GM21576 (cell line): ENCODE measurements around the gene RBM44.

Source experiments
- ATAC-seq: cut with Tn5 transposase; IDR thresholded peaks from one replicate; pipeline ENCODE4 v1.9.1; 2021; ENCODE audit warnings: mild to moderate bottlenecking, moderate library complexity; ENCODE audit not compliant: unreplicated experiment

RBM44 gene

DNA sequence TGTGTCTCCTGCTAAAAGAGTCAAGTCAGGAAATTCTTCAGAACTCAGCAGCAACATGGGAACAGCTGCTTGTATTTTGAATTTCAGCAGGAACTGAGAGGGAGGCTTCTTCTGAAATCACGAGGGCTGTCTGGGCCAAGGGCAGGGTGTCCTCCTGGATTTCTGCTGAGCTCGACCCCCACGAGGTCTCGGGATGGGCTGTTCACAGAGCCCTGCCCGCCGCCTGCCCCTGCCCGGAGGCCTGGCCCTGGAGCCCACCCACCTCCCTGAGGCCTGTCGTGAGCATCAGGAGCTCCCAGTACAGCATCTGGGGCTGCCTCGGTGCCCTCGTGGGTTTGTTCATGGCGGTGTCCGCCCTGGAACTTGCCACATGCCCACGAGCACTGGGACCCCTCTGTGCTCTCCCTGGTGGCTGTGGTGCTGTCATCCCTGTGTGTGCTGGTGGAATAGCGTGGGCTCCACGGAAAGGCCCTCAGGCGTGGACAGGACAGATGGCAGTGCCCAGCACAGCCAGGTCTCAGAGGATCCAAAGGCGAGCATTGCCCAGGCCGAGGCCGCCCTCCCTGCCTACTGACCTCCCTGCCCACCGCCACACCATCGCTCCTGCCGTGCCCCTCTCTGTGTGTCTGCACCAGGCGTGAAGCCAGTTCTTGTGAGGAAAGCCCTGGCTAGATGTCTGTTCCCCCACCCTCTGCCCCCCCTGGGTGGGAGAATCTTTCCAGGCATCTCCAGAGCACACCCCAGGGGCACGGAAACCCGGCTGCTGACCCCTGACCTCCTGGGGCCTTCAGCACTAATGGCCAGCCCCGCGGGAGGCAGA lies 86.7 kb downstream of the RBM44 start:
- no peak for ATAC-seq

- no peak for ATAC-seq
Measured at GRCh38 chr2:237885931-237886684, 87.5 kb downstream of the RBM44 start.

- no peak for ATAC-seq
Measured at GRCh38 chr2:237886685-237887481, 88.3 kb downstream of the RBM44 start.

- ATAC-seq: no peak
Measured at GRCh38 chr2:237888389-237888788, 89.8 kb downstream of the RBM44 start.

DNA sequence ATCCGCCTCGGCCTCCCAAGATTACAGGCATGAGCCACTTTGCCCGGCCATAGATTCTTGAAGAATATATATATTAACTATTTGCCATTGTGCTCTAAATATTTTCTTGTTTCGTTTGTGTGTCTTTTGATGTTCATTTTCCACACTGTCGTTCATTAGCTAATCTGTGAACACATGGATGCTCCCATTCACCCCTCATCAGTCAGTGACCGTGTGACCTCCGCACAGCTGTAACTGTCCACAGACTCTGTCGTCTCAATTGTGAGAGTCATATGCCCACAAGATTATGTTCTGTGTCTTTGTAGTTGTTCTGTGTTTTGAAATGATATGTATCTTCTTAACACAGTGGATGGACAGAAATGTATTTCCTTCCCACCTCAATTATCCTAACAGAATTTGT lies 90.4 kb downstream of the RBM44 start:
- no peak for ATAC-seq

DNA sequence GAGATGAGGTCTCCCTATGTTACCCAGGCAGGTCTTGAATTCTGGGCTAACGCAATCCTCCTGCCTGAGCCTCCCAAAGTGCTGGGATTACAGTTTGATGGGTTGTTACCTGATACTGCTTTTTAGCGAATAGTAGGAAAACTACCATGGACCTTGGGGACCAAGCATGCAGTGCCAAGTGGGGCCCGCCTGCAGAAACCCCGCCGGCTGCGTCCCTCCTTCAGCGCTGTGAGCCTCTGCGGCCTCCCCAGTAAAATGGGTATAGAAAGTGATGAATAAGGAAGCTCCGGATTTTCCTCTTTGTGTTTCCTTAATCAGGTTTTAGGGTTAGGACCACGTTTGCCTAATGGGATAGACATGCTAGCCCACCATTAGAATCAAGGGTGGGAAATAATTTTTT lies 91.2 kb downstream of the RBM44 start:
- ATAC-seq: no peak
